Gastrocnemius medialis (tissue), 4 donors: ENCODE data around the gene ACAN. TPM values are rescaled to one million over a fixed set of nuclear protein-coding genes. Genes with fewer than 3 reads are reported as not detected.

ENCODE experiments used
- ATAC-seq, 2 donors: fragments of 150-250 bp; one replicate each; pipeline ENCODE4 v1.9.1; 2016
- DNase-seq, 2 donors: peaks; one replicate each; pipeline ENCODE4 v3.0.0-alpha.2; 2019
- H3K27ac ChIP-seq, 4 donors: fragments of 200-600 bp; sonication (generic); 1 replicate in 1 of 4; 2 replicates in 3 of 4; pipeline ENCODE4 v1.5.1; 2016 to 2018; ENCODE audit warnings: mild to moderate bottlenecking in 2 of 4, moderate library complexity in 1 of 4
- H3K27me3 ChIP-seq, 3 donors: fragments of 200-600 bp; sonication (generic) in 2 of 3; 1 replicate in 1 of 3; 2 replicates in 2 of 3; pipeline versions ENCODE4 v1.5.1 to v1.6.0; 2016 to 2019; ENCODE audit warnings: mild to moderate bottlenecking in 1 of 3, moderate library complexity in 1 of 3
- H3K36me3 ChIP-seq, 2 donors: fragments of 200-600 bp; sonication (generic) in 1 of 2; one replicate each; pipeline ENCODE4 v1.5.1; 2017 to 2018
- H3K4me1 ChIP-seq, 2 donors: fragments of 200-600 bp; sonication (generic) in 1 of 2; one replicate each; pipeline ENCODE4 v1.5.1; 2016 to 2017; ENCODE audit warnings: mild to moderate bottlenecking in 2 of 2
- H3K4me3 ChIP-seq, 4 donors: fragments of 200-600 bp; sonication (generic) in 3 of 4; 1 replicate in 1 of 4; 2 replicates in 3 of 4; pipeline ENCODE4 v1.5.1; 2016 to 2019; ENCODE audit warnings: mild to moderate bottlenecking in 2 of 4
- H3K9me3 ChIP-seq, 3 donors: fragments of 200-600 bp; sonication (generic) in 2 of 3; 1 replicate in 1 of 3; 2 replicates in 2 of 3; pipeline ENCODE4 v1.5.1; 2016 to 2019
- CTCF ChIP-seq, 5 experiments: fragments of 450-650 bp in 3 of 5; fragments of 200-600 bp in 2 of 5; sonication (generic) in 2 of 5; IDR thresholded peaks in 4 of 5; conservative IDR thresholded peaks in 1 of 5; 1 replicate in 4 of 5; 2 replicates in 1 of 5; pipeline ENCODE4 v1.5.1; 2016 to 2019; ENCODE audit warnings: antibody characterized with exemption in 5 of 5, mild to moderate bottlenecking in 3 of 5, moderate library complexity in 3 of 5
- POLR2A ChIP-seq, 2 donors: fragments of 450-650 bp; IDR thresholded peaks; one replicate each; pipeline ENCODE4 v1.6.1; 2017; ENCODE audit warnings: antibody characterized with exemption in 2 of 2, mild to moderate bottlenecking in 2 of 2, moderate library complexity in 2 of 2
- in situ Hi-C, 4 donors: fragments of 200-750 bp; cut with MboI; loops; one replicate each; pipeline versions ENCODE4 v1.15.0 to v1.8.0; 2017; ENCODE audit warnings: low sequenced_read_pairs in 4 of 4
- intact Hi-C: fragments of 100-400 bp; cut with DNase I; formaldehyde crosslinking; loops from one replicate; pipeline ENCODE4 v1.15.1; 2023; ENCODE audit warnings: low total_unique reads
- total RNA-seq, 4 donors: library from RNA; depleted of rRNA; stranded (reverse); fragments of >200 nt; gene quantifications; one replicate each; pipeline versions ENCODE4 v1.1.0 to v1.2.3, GENCODE V29; 2016

ACAN gene
- total RNA-seq, 4 donors from 2014 or later: 0.04 to 1.7 TPM; not detected in 2

- intact Hi-C loops: no loop called here
- H3K4me1 ChIP-seq: no peaks in the 10 kb centered on the region
- DNase-seq (no peak), ATAC-seq (no peak)
- H3K9me3 ChIP-seq: no peaks in the 10 kb centered on the region
- H3K4me3 ChIP-seq: no peak overlapping the region
- peaks cover 19 to 38% (median 27%) of the 10 kb centered on the region in 3 donors for H3K27me3 ChIP-seq
- no peak overlapping the region for H3K27ac ChIP-seq
- in situ Hi-C loops: no loop called here
- H3K36me3 ChIP-seq: no peaks in the 10 kb centered on the region
- no peak for TF ChIP-seq POLR2A (IDR thresholded peaks at IDR 0.05)
Measured at GRCh38 chr15:88797663-88798339, 5.4 kb upstream of the ACAN start.

GRCh38 chr15:88799341-88799740 is 3.9 kb upstream of the ACAN start:
- in situ Hi-C loops (no loop called here), intact Hi-C loops (no loop called here)
- no peak for DNase-seq
- H3K27ac ChIP-seq: no peak overlapping the region
- no peaks in the 10 kb centered on the region for H3K36me3 ChIP-seq
- H3K4me3 ChIP-seq: no peak overlapping the region
- TF ChIP-seq CTCF (IDR thresholded peaks at IDR 0.05 in 4 of 5, conservative IDR thresholded peaks at IDR 0.05 in 1 of 5) (no peak), POLR2A (IDR thresholded peaks at IDR 0.05) (no peak)
- H3K27me3 ChIP-seq: peaks cover 32 to 53% (median 35%) of the 10 kb centered on the region in 3 donors
- H3K9me3 ChIP-seq: no peaks in the 10 kb centered on the region
- ATAC-seq: no peak
- no peaks in the 10 kb centered on the region for H3K4me1 ChIP-seq

GRCh38 chr15:88800026-88800425 is 3.2 kb upstream of the ACAN start:
- TF ChIP-seq POLR2A (IDR thresholded peaks at IDR 0.05) (no peak), CTCF (IDR thresholded peaks at IDR 0.05 in 4 of 5, conservative IDR thresholded peaks at IDR 0.05 in 1 of 5) (no peak)
- H3K4me1 ChIP-seq: no peaks in the 10 kb centered on the region
- ATAC-seq (no peak), DNase-seq (no peak)
- H3K27ac ChIP-seq: no peak overlapping the region
- no peak overlapping the region for H3K4me3 ChIP-seq
- intact Hi-C loops (no loop called here), in situ Hi-C loops (no loop called here)
- H3K9me3 ChIP-seq: no peaks in the 10 kb centered on the region
- H3K27me3 ChIP-seq: peaks cover 34 to 59% (median 34%) of the 10 kb centered on the region in 3 donors
- H3K36me3 ChIP-seq: no peaks in the 10 kb centered on the region

GRCh38 chr15:88800738-88801137 is 2.5 kb upstream of the ACAN start:
- Histone ChIP-seq H3K36me3 (no peaks in the 10 kb centered on the region), H3K27ac (no peak overlapping the region), H3K4me3 (no peak overlapping the region), H3K4me1 (no peaks in the 10 kb centered on the region), H3K9me3 (no peaks in the 10 kb centered on the region), H3K27me3 (peaks cover 32 to 60% (median 37%) of the 10 kb centered on the region in 3 donors)
- DNase-seq (no peak), ATAC-seq (no peak)
- no peak for TF ChIP-seq POLR2A (IDR thresholded peaks at IDR 0.05)
- no peak for TF ChIP-seq CTCF (IDR thresholded peaks at IDR 0.05 in 4 of 5, conservative IDR thresholded peaks at IDR 0.05 in 1 of 5)
- in situ Hi-C loops (no loop called here), intact Hi-C loops (no loop called here)

- no peaks in the 10 kb centered on the region for H3K9me3 ChIP-seq
- H3K36me3 ChIP-seq: no peaks in the 10 kb centered on the region
- no peaks in the 10 kb centered on the region for H3K4me1 ChIP-seq
- ATAC-seq (no peak), DNase-seq (no peak)
- peak overlapping the region in 2 of 4 donors; percentile 29 to 33 for H3K4me3 ChIP-seq
- TF ChIP-seq POLR2A (IDR thresholded peaks at IDR 0.05) (no peak), CTCF (IDR thresholded peaks at IDR 0.05 in 4 of 5, conservative IDR thresholded peaks at IDR 0.05 in 1 of 5) (no peak)
- intact Hi-C loops: no loop called here
- H3K27me3 ChIP-seq: peaks cover 32 to 57% (median 37%) of the 10 kb centered on the region in 3 donors
- H3K27ac ChIP-seq: no peak overlapping the region
- in situ Hi-C loops: no loop called here
Measured at GRCh38 chr15:88802250-88802990, 816 bp upstream of the ACAN start.
